Nephron progenitor cell (in vitro differentiated cells): ENCODE data around the gene GALE.
A peak's percentile ranks its signal among the peaks of the same experiment; 100 is the strongest.

Source experiments
- DNase-seq: peaks from one replicate; pipeline ENCODE4 v3.0.0; 2021
- H3K27ac Mint-ChIP-seq: 2 replicates; pipeline ENCODE4 v1.8.0; 2021; ENCODE audit warnings: mild to moderate bottlenecking, moderate library complexity, mixed read lengths
- H3K27me3 Mint-ChIP-seq: 2 replicates; pipeline ENCODE4 v1.8.0; 2021; ENCODE audit warnings: mild to moderate bottlenecking, low read depth, mixed read lengths; ENCODE audit not compliant: poor library complexity
- H3K36me3 Mint-ChIP-seq: 2 replicates; pipeline ENCODE4 v1.8.0; 2021; ENCODE audit warnings: low read depth, mixed read lengths
- H3K4me1 Mint-ChIP-seq: 2 replicates; pipeline ENCODE4 v1.8.0; 2021; ENCODE audit warnings: mixed read lengths
- H3K4me3 Mint-ChIP-seq: 2 replicates; pipeline ENCODE4 v1.8.0; 2021; ENCODE audit warnings: mild to moderate bottlenecking, moderate library complexity, mixed read lengths
- H3K9me3 Mint-ChIP-seq: 2 replicates; pipeline ENCODE4 v1.8.0; 2021; ENCODE audit warnings: mild to moderate bottlenecking, moderate library complexity, mixed read lengths
- CTCF ChIP-seq: fragments of 200-600 bp; sonication (generic); IDR thresholded peaks from 2 replicates; pipeline ENCODE4 v1.5.0; 2021; ENCODE audit warnings: antibody characterized with exemption

Gene GALE

GRCh38 chr1:23751050-23751814, 49.3 kb downstream of the GALE start:
- no peak overlapping the region for H3K4me3 Mint-ChIP-seq
- H3K27ac Mint-ChIP-seq: peak overlapping the region; percentile 5
- H3K4me1 Mint-ChIP-seq: peaks cover 7% of the 10 kb centered on the region
- no peaks in the 10 kb centered on the region for H3K9me3 Mint-ChIP-seq
- peak; percentile 32 for DNase-seq
- peaks cover 58% of the 10 kb centered on the region for H3K36me3 Mint-ChIP-seq
- peaks cover 8% of the 10 kb centered on the region for H3K27me3 Mint-ChIP-seq
- TF ChIP-seq CTCF: peak; percentile 65

DNA sequence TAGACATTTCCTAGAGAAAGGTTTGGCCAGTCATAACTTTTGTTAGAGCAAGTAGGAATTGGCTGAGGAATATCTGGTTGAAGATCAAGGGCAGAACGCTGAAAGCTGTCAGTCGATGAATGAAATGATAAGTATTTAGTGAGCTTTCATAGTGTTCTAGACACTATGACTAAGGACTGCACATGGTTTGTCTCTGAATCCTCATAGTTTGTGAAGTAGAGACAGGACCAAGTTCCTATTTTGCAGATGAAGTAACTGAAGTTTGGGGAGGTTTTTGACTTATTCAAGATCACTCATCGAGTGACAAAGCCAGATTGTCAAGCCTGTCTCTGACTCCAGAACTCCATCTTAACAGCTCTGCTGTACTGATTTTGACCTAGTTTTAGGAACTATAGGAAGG, 52.5 kb downstream of the GALE start:
- TF ChIP-seq CTCF: no peak
- peaks cover 37% of the 10 kb centered on the region for H3K36me3 Mint-ChIP-seq
- H3K27me3 Mint-ChIP-seq: peaks cover 5% of the 10 kb centered on the region
- no peak for DNase-seq
- no peaks in the 10 kb centered on the region for H3K9me3 Mint-ChIP-seq
- no peak overlapping the region for H3K4me3 Mint-ChIP-seq
- peak overlapping the region; percentile 34 for H3K27ac Mint-ChIP-seq
- H3K4me1 Mint-ChIP-seq: peaks cover 26% of the 10 kb centered on the region
